ENCODE measurements around the gene TOX2. TPM values are rescaled to one million over a fixed set of nuclear protein-coding genes. Genes with fewer than 3 reads are reported as not detected.
A peak's percentile ranks its signal among the peaks of the same experiment; 100 is the strongest.

Gene TOX2
- total and polyA plus RNA-seq, 2 of the 4 experiments (the other 2 are of a cell fraction) = 1.3 to 17.5 TPM

DNA sequence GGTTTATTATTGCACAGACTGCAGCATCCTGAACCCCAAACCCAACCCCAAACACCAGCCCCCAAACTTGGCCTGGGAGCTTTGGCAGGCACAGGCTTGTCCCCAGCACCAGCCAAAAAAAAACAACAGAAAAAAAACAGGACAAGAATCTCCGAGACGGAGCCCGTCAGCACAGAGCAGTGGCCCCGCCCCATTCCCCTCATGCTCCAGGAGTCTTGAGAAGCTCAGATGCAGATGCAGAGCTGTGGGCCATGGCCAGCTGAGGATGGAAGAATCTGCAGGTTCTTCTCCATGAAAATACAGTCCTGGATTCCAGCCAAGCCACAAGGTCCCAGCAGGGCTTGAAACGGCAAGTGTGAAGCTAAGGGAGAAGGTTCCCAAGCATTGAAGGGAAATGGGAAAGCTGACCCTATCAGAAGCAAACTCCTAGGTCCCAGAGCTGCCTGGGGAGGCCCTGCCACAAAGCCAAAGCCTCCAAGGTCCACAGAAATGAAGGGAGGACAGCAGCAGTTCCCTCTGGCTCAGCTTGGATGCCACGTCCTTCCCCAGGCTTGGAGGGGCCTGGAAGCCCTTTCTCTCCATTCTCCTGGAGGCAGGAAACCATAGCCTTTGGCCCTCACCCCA is 197.2 kb downstream of the TOX2 start:
- H2BK15ac ChIP-seq (ENCODE audit: low read depth, low read length) = no peak overlapping the region
- H3K27ac ChIP-seq (ENCODE audit: insufficient read depth, low read length) = no peak overlapping the region
- no peaks in the 10 kb centered on the region for H3K79me1 ChIP-seq (ENCODE audit: low read depth in 1 of 2, low read length in 2 of 2)
- no TSS peak for BruUV-seq (replicated peaks)
- ChIA-PET POLR2A (ENCODE audit: unreplicated experiment) (no interaction called here), CTCF (interaction anchor here (0.6 to 1.6 kb wide), 3 partner anchors 78 to 446 kb away, joined by 3 to 8 read pairs (median 3); no protein-coding TSS in a partner anchor)
- peak overlapping the region; percentile 15 for H2AK9ac ChIP-seq (replicated peaks; ENCODE audit: low read depth, low read length, poor library complexity)
- no peaks in the 10 kb centered on the region for H3K36me3 ChIP-seq (ENCODE audit: control insufficient read depth, insufficient read depth, low read length)
- H4K5ac ChIP-seq (ENCODE audit: low read depth, low read length) = no peak overlapping the region
- H2AK5ac ChIP-seq (ENCODE audit: low read depth, low read length) = no peak overlapping the region
- H3K9me1 ChIP-seq (ENCODE audit: insufficient read depth, low read length) = no peaks in the 10 kb centered on the region; the same call in 1 of the 2 replicates
- H2AFZ ChIP-seq (replicated peaks; ENCODE audit: low read length, poor library complexity) = peak overlapping the region; percentile 54
- no peak overlapping the region for H3K9ac ChIP-seq (ENCODE audit: low read depth, low read length)
- H3K23ac ChIP-seq (ENCODE audit: low read depth, low read length) = no peak overlapping the region
- in situ Hi-C loops (cut with MboI; ENCODE audit: low sequenced_read_pairs) (no loop called here), intact Hi-C loops (cut with micrococcal nuclease) (no loop called here), dilution Hi-C loops (cut with HindIII; ENCODE audit: low sequenced_read_pairs, unreplicated experiment) (no loop called here)
- H4K91ac ChIP-seq (ENCODE audit: insufficient read depth, low read depth, low read length) = no peak overlapping the region
- H4K20me1 ChIP-seq (ENCODE audit: insufficient read depth, low read length) = no peaks in the 10 kb centered on the region
- peaks cover 1% of the 10 kb centered on the region; the same call in 1 of the 2 replicates for H3K4me1 ChIP-seq (ENCODE audit: control insufficient read depth, insufficient read depth, low read length)
- no peak overlapping the region for H3K56ac ChIP-seq (ENCODE audit: extremely low read depth, insufficient read depth, low read length)
- no peak overlapping the region for H2BK20ac ChIP-seq (ENCODE audit: low read depth, low read length)
- H3K14ac ChIP-seq (replicated peaks; ENCODE audit: low read depth, low read length) = no peak overlapping the region
- no peak overlapping the region for H4K8ac ChIP-seq (ENCODE audit: low read depth in 2 of 2, low read length in 2 of 2)
- H2BK120ac ChIP-seq (ENCODE audit: low read depth, low read length) = no peak overlapping the region
- WGBS, 2 experiments (ENCODE audit: extremely low coverage in 2 of 2, insufficient read length in 1 of 2) = no CpG with 5 or more reads among the region's 6 CpGs
- H3K4ac ChIP-seq (ENCODE audit: low read depth, low read length) = no peak overlapping the region; the same call in 1 of the 2 replicates
- no peak overlapping the region for H3K4me2 ChIP-seq (ENCODE audit: low read depth, low read length)
- peaks cover 8% of the 10 kb centered on the region for H3K27me3 ChIP-seq (ENCODE audit: control insufficient read depth, insufficient read depth, low read length)
- TF ChIP-seq MAZ (IDR thresholded peaks at IDR 0.05; ENCODE audit: borderline replicate concordance, low read depth, low read length) = no peak
- no peak for TF ChIP-seq CEBPB (IDR thresholded peaks at IDR 0.05; ENCODE audit: low read depth, low read length)
- TF ChIP-seq RCOR1 (IDR thresholded peaks at IDR 0.05; ENCODE audit: insufficient replicate concordance, low read length) = no peak
- TF ChIP-seq, protein P1, sequence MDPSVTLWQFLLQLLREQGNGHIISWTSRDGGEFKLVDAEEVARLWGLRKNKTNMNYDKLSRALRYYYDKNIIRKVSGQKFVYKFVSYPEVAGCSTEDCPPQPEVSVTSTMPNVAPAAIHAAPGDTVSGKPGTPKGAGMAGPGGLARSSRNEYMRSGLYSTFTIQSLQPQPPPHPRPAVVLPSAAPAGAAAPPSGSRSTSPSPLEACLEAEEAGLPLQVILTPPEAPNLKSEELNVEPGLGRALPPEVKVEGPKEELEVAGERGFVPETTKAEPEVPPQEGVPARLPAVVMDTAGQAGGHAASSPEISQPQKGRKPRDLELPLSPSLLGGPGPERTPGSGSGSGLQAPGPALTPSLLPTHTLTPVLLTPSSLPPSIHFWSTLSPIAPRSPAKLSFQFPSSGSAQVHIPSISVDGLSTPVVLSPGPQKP (IDR thresholded peaks at IDR 0.05; ENCODE audit: borderline replicate concordance, low read depth, low read length) = no peak
- TF ChIP-seq RFX5 (IDR thresholded peaks at IDR 0.05; ENCODE audit: low read depth, low read length) = no peak
- TF ChIP-seq, protein P2, sequence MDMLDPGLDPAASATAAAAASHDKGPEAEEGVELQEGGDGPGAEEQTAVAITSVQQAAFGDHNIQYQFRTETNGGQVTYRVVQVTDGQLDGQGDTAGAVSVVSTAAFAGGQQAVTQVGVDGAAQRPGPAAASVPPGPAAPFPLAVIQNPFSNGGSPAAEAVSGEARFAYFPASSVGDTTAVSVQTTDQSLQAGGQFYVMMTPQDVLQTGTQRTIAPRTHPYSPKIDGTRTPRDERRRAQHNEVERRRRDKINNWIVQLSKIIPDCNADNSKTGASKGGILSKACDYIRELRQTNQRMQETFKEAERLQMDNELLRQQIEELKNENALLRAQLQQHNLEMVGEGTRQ (IDR thresholded peaks at IDR 0.05; ENCODE audit: low read depth, low read length) = no peak
- TF ChIP-seq, protein P3, sequence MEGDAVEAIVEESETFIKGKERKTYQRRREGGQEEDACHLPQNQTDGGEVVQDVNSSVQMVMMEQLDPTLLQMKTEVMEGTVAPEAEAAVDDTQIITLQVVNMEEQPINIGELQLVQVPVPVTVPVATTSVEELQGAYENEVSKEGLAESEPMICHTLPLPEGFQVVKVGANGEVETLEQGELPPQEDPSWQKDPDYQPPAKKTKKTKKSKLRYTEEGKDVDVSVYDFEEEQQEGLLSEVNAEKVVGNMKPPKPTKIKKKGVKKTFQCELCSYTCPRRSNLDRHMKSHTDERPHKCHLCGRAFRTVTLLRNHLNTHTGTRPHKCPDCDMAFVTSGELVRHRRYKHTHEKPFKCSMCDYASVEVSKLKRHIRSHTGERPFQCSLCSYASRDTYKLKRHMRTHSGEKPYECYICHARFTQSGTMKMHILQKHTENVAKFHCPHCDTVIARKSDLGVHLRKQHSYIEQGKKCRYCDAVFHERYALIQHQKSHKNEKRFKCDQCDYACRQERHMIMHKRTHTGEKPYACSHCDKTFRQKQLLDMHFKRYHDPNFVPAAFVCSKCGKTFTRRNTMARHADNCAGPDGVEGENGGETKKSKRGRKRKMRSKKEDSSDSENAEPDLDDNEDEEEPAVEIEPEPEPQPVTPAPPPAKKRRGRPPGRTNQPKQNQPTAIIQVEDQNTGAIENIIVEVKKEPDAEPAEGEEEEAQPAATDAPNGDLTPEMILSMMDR (conservative IDR thresholded peaks at IDR 0.05; ENCODE audit: low read depth, low read length) = no peak
- TF ChIP-seq NFE2L2 (IDR thresholded peaks at IDR 0.05; ENCODE audit: low read depth, low read length) = no peak
- TF ChIP-seq BHLHE40 (IDR thresholded peaks at IDR 0.05; ENCODE audit: low read depth, low read length) = no peak
- no peak for TF ChIP-seq CHD1 (IDR thresholded peaks at IDR 0.05; ENCODE audit: low read depth, low read length)
- no peak for TF ChIP-seq RAD21 (IDR thresholded peaks at IDR 0.05; ENCODE audit: low read length)
- TF ChIP-seq MXI1 (IDR thresholded peaks at IDR 0.05; ENCODE audit: borderline replicate concordance, low read depth, low read length) = no peak
- no peak for TF ChIP-seq FOS (IDR thresholded peaks at IDR 0.05; ENCODE audit: low read depth, low read length)
- TF ChIP-seq SMC3 (IDR thresholded peaks at IDR 0.05; ENCODE audit: low read depth, low read length) = no peak
- no peak for TF ChIP-seq MAFK (IDR thresholded peaks at IDR 0.05; ENCODE audit: low read depth, low read length)
- TF ChIP-seq POLR2A (IDR thresholded peaks at IDR 0.05; ENCODE audit: low read depth, low read length) = no peak
- no peak overlapping the region for H3K4me3 ChIP-seq (ENCODE audit: insufficient read depth, low read depth, low read length)
- ATAC-seq (ENCODE audit: low read depth) (peak; percentile 50), DNase-seq (peak; percentile 7)
- peaks cover 4% of the 10 kb centered on the region for H3K9me3 ChIP-seq (ENCODE audit: control insufficient read depth, insufficient read depth, low read length)
- no peak overlapping the region for H2BK5ac ChIP-seq (ENCODE audit: low read depth, low read length, poor library complexity, severe bottlenecking)
- H3K18ac ChIP-seq (ENCODE audit: low read depth, low read length) = no peak overlapping the region

Measured in IMR-90 (cell line).